IMR-90 (cell line): ENCODE results near the gene STX18. TPM values are rescaled to one million over a fixed set of nuclear protein-coding genes. Genes with fewer than 3 reads are reported as not detected.

Experiments
- ATAC-seq: fragments of 200-7000 bp; cut with Tn5 transposase; 2 replicates; pipeline ENCODE4 v1.9.1; 2020; ENCODE audit warnings: low read depth, mild to moderate bottlenecking, moderate library complexity
- BruUV-seq: library from RNA; stranded (reverse); fragments of 400-500 nt; replicated peaks from 2 replicates; lab custom pipeline; 2021; lab: Mats Ljungman, UMichigan
- CTCF ChIA-PET: fragments of 300-600 bp; formaldehyde crosslinking; extraction: SDS; loops from one replicate; lab custom pipeline; 2021; ENCODE audit warnings: antibody characterized with exemption; lab: Yijun Ruan, JAX
- POLR2A ChIA-PET: fragments of 300-600 bp; sonication (Branson Sonifier 250); formaldehyde crosslinking; loops from one replicate; lab custom pipeline; 2022; ENCODE audit warnings: antibody characterized with exemption; ENCODE audit not compliant: unreplicated experiment; lab: Charles Lee
- DNase-seq: peaks from one replicate; pipeline ENCODE4 v3.0.0; 2013
- H2AFZ ChIP-seq: replicated peaks from 2 replicates; pipeline ENCODE3; 2013; ENCODE audit warnings: low read length, mild to moderate bottlenecking; ENCODE audit not compliant: poor library complexity
- H2AK5ac ChIP-seq: 2 replicates; pipeline ENCODE4 v1.6.1; 2013; ENCODE audit warnings: low read depth, low read length, inconsistent platforms
- H2AK9ac ChIP-seq: replicated peaks from 2 replicates; pipeline ENCODE3; 2013; ENCODE audit warnings: mild to moderate bottlenecking, low read depth, low read length, moderate library complexity; ENCODE audit not compliant: poor library complexity
- H2BK120ac ChIP-seq: 2 replicates; pipeline ENCODE4 v1.6.1; 2013; ENCODE audit warnings: low read depth, low read length, inconsistent platforms
- H2BK15ac ChIP-seq: 3 replicates; pipeline ENCODE4 v1.6.1; 2013; ENCODE audit warnings: low read depth, low read length, inconsistent platforms
- H2BK20ac ChIP-seq: 2 replicates; pipeline ENCODE4 v1.6.1; 2013; ENCODE audit warnings: low read depth, mild to moderate bottlenecking, inconsistent platforms, low read length, moderate library complexity
- H2BK5ac ChIP-seq: 2 replicates; pipeline ENCODE4 v1.6.1; 2013; ENCODE audit warnings: mild to moderate bottlenecking, low read depth, low read length, inconsistent platforms; ENCODE audit not compliant: poor library complexity, severe bottlenecking
- H3K14ac ChIP-seq: replicated peaks from 2 replicates; pipeline ENCODE4 v1.6.1; 2013; ENCODE audit warnings: low read depth, low read length, inconsistent platforms
- H3K18ac ChIP-seq: 2 replicates; pipeline ENCODE4 v1.6.1; 2013; ENCODE audit warnings: low read depth, low read length, control low read depth
- H3K23ac ChIP-seq: 2 replicates; pipeline ENCODE4 v1.6.1; 2013; ENCODE audit warnings: low read depth, low read length, inconsistent platforms
- H3K27ac ChIP-seq: 2 replicates; pipeline ENCODE4 v1.5.1; 2013; ENCODE audit warnings: mild to moderate bottlenecking, control low read depth, low read length; ENCODE audit not compliant: insufficient read depth
- H3K27me3 ChIP-seq: 2 replicates; pipeline ENCODE4 v1.6.1; 2013; ENCODE audit warnings: low read length; ENCODE audit not compliant: control insufficient read depth, insufficient read depth
- H3K36me3 ChIP-seq: 2 replicates; pipeline ENCODE4 v1.6.1; 2013; ENCODE audit warnings: low read length, mixed read lengths; ENCODE audit not compliant: control insufficient read depth, insufficient read depth
- H3K4ac ChIP-seq: 2 replicates; pipeline ENCODE4 v1.6.1; 2013; ENCODE audit warnings: low read depth, low read length, inconsistent platforms
- H3K4me1 ChIP-seq: 2 replicates; pipeline ENCODE4 v1.6.1; 2013; ENCODE audit warnings: low read length, mixed read lengths; ENCODE audit not compliant: control insufficient read depth, insufficient read depth
- H3K4me2 ChIP-seq: 2 replicates; pipeline ENCODE4 v1.6.1; 2013; ENCODE audit warnings: low read depth, mild to moderate bottlenecking, control low read depth, low read length, moderate library complexity
- H3K4me3 ChIP-seq: 2 replicates; pipeline ENCODE4 v1.5.1; 2013; ENCODE audit warnings: low read depth, mild to moderate bottlenecking, control low read depth, low read length, moderate library complexity; ENCODE audit not compliant: insufficient read depth
- H3K56ac ChIP-seq: 2 replicates; pipeline ENCODE4 v1.6.1; 2013; ENCODE audit warnings: low read length, inconsistent platforms; ENCODE audit not compliant: insufficient read depth; ENCODE audit errors: extremely low read depth
- H3K79me1 ChIP-seq, 2 experiments: 2 replicates each; pipeline ENCODE4 v1.6.1; 2013; ENCODE audit warnings: low read length in 2 of 2, inconsistent platforms in 1 of 2, low read depth in 1 of 2
- H3K9ac ChIP-seq: 2 replicates; pipeline ENCODE4 v1.6.1; 2013; ENCODE audit warnings: low read depth, low read length, control low read depth
- H3K9me1 ChIP-seq: 2 replicates; pipeline ENCODE4 v1.6.1; 2013; ENCODE audit warnings: low read length, inconsistent platforms; ENCODE audit not compliant: insufficient read depth
- H3K9me3 ChIP-seq: 2 replicates; pipeline ENCODE4 v1.6.1; 2013; ENCODE audit warnings: low read length; ENCODE audit not compliant: control insufficient read depth, insufficient read depth
- H4K20me1 ChIP-seq: 2 replicates; pipeline ENCODE4 v1.6.1; 2013; ENCODE audit warnings: low read length, inconsistent platforms; ENCODE audit not compliant: insufficient read depth
- H4K5ac ChIP-seq: 2 replicates; pipeline ENCODE4 v1.6.1; 2013; ENCODE audit warnings: mild to moderate bottlenecking, low read depth, low read length, control low read depth
- H4K8ac ChIP-seq, 2 experiments: 2 replicates each; pipeline ENCODE4 v1.6.1; 2013; ENCODE audit warnings: low read depth in 2 of 2, low read length in 2 of 2, control low read depth in 1 of 2, inconsistent platforms in 1 of 2
- H4K91ac ChIP-seq: 2 replicates; pipeline ENCODE4 v1.6.1; 2013; ENCODE audit warnings: low read depth, low read length, inconsistent platforms; ENCODE audit not compliant: insufficient read depth
- BHLHE40 ChIP-seq: fragments of 150-350 bp; IDR thresholded peaks from 2 replicates; pipeline ENCODE4 v1.6.1; 2016; ENCODE audit warnings: mild to moderate bottlenecking, low read depth, low read length
- CHD1 ChIP-seq: IDR thresholded peaks from 2 replicates; pipeline ENCODE4 v1.6.1; 2012; ENCODE audit warnings: low read depth, low read length, improper control_type of control experiment
- FOS ChIP-seq: fragments of 150-350 bp; IDR thresholded peaks from 2 replicates; pipeline ENCODE4 v1.6.1; 2016; ENCODE audit warnings: low read depth, low read length
- MAFK ChIP-seq: IDR thresholded peaks from 2 replicates; pipeline ENCODE4 v1.6.1; 2012; ENCODE audit warnings: low read depth, low read length, improper control_type of control experiment
- MAZ ChIP-seq: IDR thresholded peaks from 2 replicates; pipeline ENCODE4 v1.6.1; 2012; ENCODE audit warnings: low read depth, mild to moderate bottlenecking, low read length, improper control_type of control experiment, moderate library complexity, borderline replicate concordance
- NFE2L2 ChIP-seq: fragments of 150-350 bp; IDR thresholded peaks from 2 replicates; pipeline ENCODE4 v1.6.1; 2016; ENCODE audit warnings: low read depth, mild to moderate bottlenecking, low read length
- POLR2A ChIP-seq: IDR thresholded peaks from 2 replicates; pipeline ENCODE4 v1.6.1; 2012; ENCODE audit warnings: mild to moderate bottlenecking, low read depth, low read length
- RAD21 ChIP-seq: IDR thresholded peaks from 2 replicates; pipeline ENCODE4 v1.6.1; 2012; ENCODE audit warnings: low read length, improper control_type of control experiment
- RCOR1 ChIP-seq: IDR thresholded peaks from 2 replicates; pipeline ENCODE4 v1.6.1; 2012; ENCODE audit warnings: mild to moderate bottlenecking, low read length, improper control_type of control experiment; ENCODE audit not compliant: insufficient replicate concordance
- RFX5 ChIP-seq: IDR thresholded peaks from 2 replicates; pipeline ENCODE4 v1.8.0; 2012; ENCODE audit warnings: low read depth, mild to moderate bottlenecking, low read length, moderate library complexity
- WGBS, 2 experiments: methylation state at CpG; one replicate each; pipeline versions ENCODE4 v1.1.5 to v1.1.7; 2013; ENCODE audit warnings: missing lambda C conversion rate in 2 of 2; ENCODE audit not compliant: insufficient read length in 1 of 2; ENCODE audit errors: extremely low coverage in 2 of 2; 5-methylcytosine and 5-hydroxymethylcytosine counted together
- dilution Hi-C: fragments of 300-500 bp; cut with HindIII; formaldehyde crosslinking; loops from one replicate; pipeline ENCODE4 v1.14.3; 2018; ENCODE audit warnings: low sequenced_read_pairs; ENCODE audit not compliant: unreplicated experiment
- in situ Hi-C: fragments of 300-500 bp; cut with MboI; formaldehyde crosslinking; loops from 3 replicates; pipeline ENCODE4 v1.14.3; 2019; ENCODE audit warnings: low sequenced_read_pairs, inconsistent platforms, mixed read lengths
- intact Hi-C: fragments of 100-400 bp; cut with micrococcal nuclease; formaldehyde crosslinking; loops from 2 replicates; pipeline ENCODE4 v1.10.0; 2022
- polyA plus RNA-seq, 3 experiments: library from polyadenylated mRNA; depleted of rRNA; stranded (reverse); fragments of >200 nt; gene quantifications; 2 replicates each; pipeline ENCODE4 v1.2.3, GENCODE V29; 2012; ENCODE audit warnings: low replicate concordance in 1 of 3
- total RNA-seq: library from RNA; depleted of rRNA; stranded (reverse); fragments of >200 nt; gene quantifications from 2 replicates; pipeline ENCODE4 v1.2.3, GENCODE V29; 2012
- TF ChIP-seq, protein P1 (sequence below): fragments of 150-350 bp; IDR thresholded peaks from 2 replicates; pipeline ENCODE4 v1.6.1; 2016; ENCODE audit warnings: low read depth, mild to moderate bottlenecking, low read length, moderate library complexity, borderline replicate concordance
- TF ChIP-seq, protein P2 (sequence below): fragments of 150-350 bp; IDR thresholded peaks from 2 replicates; pipeline ENCODE4 v1.6.1; 2017; ENCODE audit warnings: mild to moderate bottlenecking, antibody characterized with exemption, low read length, low read depth
- TF ChIP-seq, protein P3 (sequence below): conservative IDR thresholded peaks from 2 replicates; pipeline ENCODE4 v1.5.1; 2012; ENCODE audit warnings: mild to moderate bottlenecking, low read depth, low read length, improper control_type of control experiment

Gene STX18
- total and polyA plus RNA-seq, 2 of the 4 experiments (the other 2 are of a cell fraction), result 20.1 to 23.4 TPM

DNA sequence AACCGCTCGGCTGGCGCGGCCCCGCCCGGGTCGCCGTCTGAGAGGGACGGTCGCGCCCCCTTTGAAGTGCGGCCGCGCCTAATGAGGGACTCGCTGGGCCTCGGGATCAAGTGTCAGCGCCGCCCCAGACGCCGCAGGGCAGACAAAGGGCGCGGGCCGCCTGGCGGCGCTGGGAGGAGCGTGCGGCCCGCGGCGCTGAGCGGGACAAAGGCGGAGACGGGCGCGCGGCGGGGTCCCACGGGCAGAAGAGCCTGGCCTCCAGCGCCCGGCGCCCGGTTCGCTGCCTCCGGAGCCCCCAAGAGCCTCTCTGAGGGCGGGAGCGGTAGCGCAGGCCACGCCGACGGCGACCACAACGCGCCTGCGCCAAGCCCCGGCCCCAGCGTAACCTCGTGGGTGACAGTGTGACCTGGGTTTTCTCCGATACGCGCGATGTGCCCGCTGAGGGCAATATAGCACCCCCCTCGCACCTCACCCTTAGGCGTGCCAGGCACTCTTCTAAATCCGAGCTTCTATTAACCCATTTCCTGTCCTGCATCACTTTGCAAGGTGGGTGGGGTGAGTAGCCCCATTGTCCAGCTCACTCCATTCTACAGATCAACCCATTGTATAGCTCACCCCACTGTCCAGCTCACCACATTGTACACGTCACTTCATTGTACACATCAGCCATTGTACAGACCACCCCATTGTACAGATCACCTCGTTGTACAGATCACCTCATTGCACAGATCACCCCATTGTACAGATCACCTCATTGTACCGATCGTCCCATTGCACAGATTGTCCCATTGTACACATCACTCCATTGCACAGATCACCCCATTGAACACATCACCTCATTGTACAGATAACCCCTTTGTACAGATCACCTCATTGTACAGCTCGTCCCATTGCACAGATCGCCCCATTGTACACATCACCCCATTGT lies 33.7 kb upstream of the STX18 start:
- peak overlapping the region; percentile 80 for H3K4ac ChIP-seq
- H2AK9ac ChIP-seq, result peak overlapping the region; percentile 94
- peak overlapping the region; percentile 82 for H3K23ac ChIP-seq
- peak overlapping the region; percentile 93 for H2AFZ ChIP-seq
- ATAC-seq (peak; percentile 90), DNase-seq (peak; percentile 18)
- peak overlapping the region; percentile 61 for H3K18ac ChIP-seq
- H4K91ac ChIP-seq, result peak overlapping the region; percentile 90
- peak overlapping the region; percentile 2 for H2BK5ac ChIP-seq
- H3K4me2 ChIP-seq, result peak overlapping the region; percentile 88
- peak overlapping the region; percentile 48 for H2BK20ac ChIP-seq
- peak overlapping the region; percentile 65 for H3K9ac ChIP-seq
- H2BK15ac ChIP-seq, result peak overlapping the region; percentile 46; the same call in 2 of the 3 replicates
- peak overlapping the region; percentile 87 for H2BK120ac ChIP-seq
- H3K56ac ChIP-seq, result peak overlapping the region; percentile 13; the same call in 1 of the 2 replicates
- peak overlapping the region; percentile 83 to 93 for H4K8ac ChIP-seq
- H4K5ac ChIP-seq, result peak overlapping the region; percentile 94
- 21% methylated on average over 25 of the region's 71 CpGs; no CpG with 5 or more reads in 1 of the 2 experiments for WGBS, 2 experiments
- H3K9me3 ChIP-seq, result no peaks in the 10 kb centered on the region
- peaks cover 10% of the 10 kb centered on the region for H3K9me1 ChIP-seq
- H4K20me1 ChIP-seq, result no peaks in the 10 kb centered on the region
- H3K36me3 ChIP-seq, result no peaks in the 10 kb centered on the region
- H2AK5ac ChIP-seq, result peak overlapping the region; percentile 41
- BruUV-seq, result no TSS peak
- H3K27me3 ChIP-seq, result no peaks in the 10 kb centered on the region
- CTCF ChIA-PET, result interaction anchor here (0.6 to 2.1 kb wide), 4 partner anchors 11 to 570 kb away, joined by 3 to 6 read pairs (median 4); no protein-coding TSS in a partner anchor
- in situ Hi-C loops, result no loop called here
- peak overlapping the region; percentile 28; the same call in 1 of the 2 replicates for H3K27ac ChIP-seq
- peak overlapping the region; percentile 75 for H3K4me3 ChIP-seq
- peak overlapping the region; percentile 84 for H3K14ac ChIP-seq
- intact Hi-C loops, result no loop called here
- peaks cover 0 to 6% of the 10 kb centered on the region in 2 experiments; a peak in 2 of 4 replicates for H3K79me1 ChIP-seq
- H3K4me1 ChIP-seq, result peaks cover 4% of the 10 kb centered on the region; the same call in 1 of the 2 replicates
- dilution Hi-C loops, result no loop called here
- POLR2A ChIA-PET, result interaction anchor here (0.9 kb wide), 1 partner anchor 33 kb away, joined by 4 read pairs; no protein-coding TSS in a partner anchor
- TF ChIP-seq NFE2L2 (no peak), RAD21 (no peak; the same call in 1 of the 2 replicates), RCOR1 (no peak), FOS (no peak), POLR2A (0 out of 2 replicates have a peak, but pooled peaks have one; percentile 23), CHD1 (no peak), MAZ (no peak), RFX5 (no peak), BHLHE40 (no peak), MAFK (no peak)
- TF ChIP-seq, protein P1, sequence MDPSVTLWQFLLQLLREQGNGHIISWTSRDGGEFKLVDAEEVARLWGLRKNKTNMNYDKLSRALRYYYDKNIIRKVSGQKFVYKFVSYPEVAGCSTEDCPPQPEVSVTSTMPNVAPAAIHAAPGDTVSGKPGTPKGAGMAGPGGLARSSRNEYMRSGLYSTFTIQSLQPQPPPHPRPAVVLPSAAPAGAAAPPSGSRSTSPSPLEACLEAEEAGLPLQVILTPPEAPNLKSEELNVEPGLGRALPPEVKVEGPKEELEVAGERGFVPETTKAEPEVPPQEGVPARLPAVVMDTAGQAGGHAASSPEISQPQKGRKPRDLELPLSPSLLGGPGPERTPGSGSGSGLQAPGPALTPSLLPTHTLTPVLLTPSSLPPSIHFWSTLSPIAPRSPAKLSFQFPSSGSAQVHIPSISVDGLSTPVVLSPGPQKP, result no peak
- TF ChIP-seq, protein P2, sequence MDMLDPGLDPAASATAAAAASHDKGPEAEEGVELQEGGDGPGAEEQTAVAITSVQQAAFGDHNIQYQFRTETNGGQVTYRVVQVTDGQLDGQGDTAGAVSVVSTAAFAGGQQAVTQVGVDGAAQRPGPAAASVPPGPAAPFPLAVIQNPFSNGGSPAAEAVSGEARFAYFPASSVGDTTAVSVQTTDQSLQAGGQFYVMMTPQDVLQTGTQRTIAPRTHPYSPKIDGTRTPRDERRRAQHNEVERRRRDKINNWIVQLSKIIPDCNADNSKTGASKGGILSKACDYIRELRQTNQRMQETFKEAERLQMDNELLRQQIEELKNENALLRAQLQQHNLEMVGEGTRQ, result no peak
- TF ChIP-seq, protein P3, sequence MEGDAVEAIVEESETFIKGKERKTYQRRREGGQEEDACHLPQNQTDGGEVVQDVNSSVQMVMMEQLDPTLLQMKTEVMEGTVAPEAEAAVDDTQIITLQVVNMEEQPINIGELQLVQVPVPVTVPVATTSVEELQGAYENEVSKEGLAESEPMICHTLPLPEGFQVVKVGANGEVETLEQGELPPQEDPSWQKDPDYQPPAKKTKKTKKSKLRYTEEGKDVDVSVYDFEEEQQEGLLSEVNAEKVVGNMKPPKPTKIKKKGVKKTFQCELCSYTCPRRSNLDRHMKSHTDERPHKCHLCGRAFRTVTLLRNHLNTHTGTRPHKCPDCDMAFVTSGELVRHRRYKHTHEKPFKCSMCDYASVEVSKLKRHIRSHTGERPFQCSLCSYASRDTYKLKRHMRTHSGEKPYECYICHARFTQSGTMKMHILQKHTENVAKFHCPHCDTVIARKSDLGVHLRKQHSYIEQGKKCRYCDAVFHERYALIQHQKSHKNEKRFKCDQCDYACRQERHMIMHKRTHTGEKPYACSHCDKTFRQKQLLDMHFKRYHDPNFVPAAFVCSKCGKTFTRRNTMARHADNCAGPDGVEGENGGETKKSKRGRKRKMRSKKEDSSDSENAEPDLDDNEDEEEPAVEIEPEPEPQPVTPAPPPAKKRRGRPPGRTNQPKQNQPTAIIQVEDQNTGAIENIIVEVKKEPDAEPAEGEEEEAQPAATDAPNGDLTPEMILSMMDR, result peak; percentile 38
